HL-60 (cell line): ENCODE results near the gene RALGPS2.

Experiments used
- DNase-seq, 2 experiments: peaks; one replicate each; pipeline ENCODE4 v3.0.0-alpha.2; 2010 to 2020; ENCODE audit warnings: low read depth in 1 of 2, low spot score in 1 of 2
- H3K27ac ChIP-seq: fragments of 250-450 bp; sonication (Bioruptor Pico); replicated peaks from 2 replicates; pipeline ENCODE4 v1.5.1; 2020; ENCODE audit warnings: mild to moderate bottlenecking, moderate library complexity
- H3K27me3 ChIP-seq: fragments of 250-450 bp; sonication (Bioruptor Pico); 2 replicates; pipeline ENCODE4 v1.5.1; 2021; ENCODE audit warnings: mild to moderate bottlenecking, moderate library complexity; ENCODE audit not compliant: insufficient read depth, poor library complexity, severe bottlenecking
- H3K4me3 ChIP-seq: replicated peaks from 2 replicates; pipeline ENCODE4 v1.5.1; 2011; ENCODE audit warnings: mild to moderate bottlenecking, control low read depth, low read length; ENCODE audit not compliant: insufficient read depth
- CTCF ChIP-seq: IDR thresholded peaks from one replicate; pipeline ENCODE4 v1.5.1; 2011; ENCODE audit warnings: low read length, control low read depth, inconsistent platforms; ENCODE audit not compliant: insufficient read depth
- GABPA ChIP-seq: IDR thresholded peaks from 2 replicates; pipeline ENCODE4 v1.6.1; 2012; ENCODE audit warnings: low read depth
- POLR2AphosphoS5 ChIP-seq: IDR thresholded peaks from 2 replicates; pipeline ENCODE4 v1.6.1; 2012; ENCODE audit warnings: low read depth
- REST ChIP-seq: IDR thresholded peaks from 2 replicates; pipeline ENCODE4 v1.6.1; 2012; ENCODE audit warnings: low read depth; ENCODE audit not compliant: insufficient replicate concordance
- SPI1 ChIP-seq: IDR thresholded peaks from 2 replicates; pipeline ENCODE4 v1.6.1; 2012; ENCODE audit warnings: low read depth, mild to moderate bottlenecking, borderline replicate concordance

RALGPS2 gene

GRCh38 chr1:178733972-178734371 lies 8.9 kb downstream of the RALGPS2 start:
- Histone ChIP-seq H3K27ac (no peak overlapping the region), H3K4me3 (no peak overlapping the region), H3K27me3 (no peaks in the 10 kb centered on the region)
- no peak for TF ChIP-seq SPI1
- no peak for TF ChIP-seq POLR2AphosphoS5
- TF ChIP-seq CTCF = no peak
- no peak for TF ChIP-seq GABPA
- TF ChIP-seq REST = no peak
- no peak for DNase-seq

GRCh38 chr1:178738780-178739179 lies 13.7 kb downstream of the RALGPS2 start:
- Histone ChIP-seq H3K4me3 (no peak overlapping the region), H3K27ac (no peak overlapping the region), H3K27me3 (no peaks in the 10 kb centered on the region)
- no peak for DNase-seq
- no peak for TF ChIP-seq GABPA

GRCh38 chr1:178739285-178740045 lies 14.4 kb downstream of the RALGPS2 start:
- no peaks in the 10 kb centered on the region for H3K27me3 ChIP-seq
- H3K27ac ChIP-seq = no peak overlapping the region
- H3K4me3 ChIP-seq = no peak overlapping the region
- no peak for DNase-seq
- TF ChIP-seq SPI1 (no peak), GABPA (no peak), CTCF (no peak)

GRCh38 chr1:178740491-178740890 lies 15.4 kb downstream of the RALGPS2 start:
- Histone ChIP-seq H3K27ac (no peak overlapping the region), H3K4me3 (no peak overlapping the region), H3K27me3 (no peaks in the 10 kb centered on the region)
- DNase-seq = no peak
- TF ChIP-seq SPI1 (no peak), CTCF (no peak), GABPA (no peak), REST (no peak), POLR2AphosphoS5 (no peak)
